Hepatocyte (in vitro differentiated cells): ENCODE data around the gene BIRC2.

ENCODE experiments used
- CTCF ChIP-seq: fragments of 200-600 bp; sonication (generic); IDR thresholded peaks from 2 replicates; pipeline ENCODE4 v1.5.1; 2016; ENCODE audit warnings: antibody characterized with exemption, mild to moderate bottlenecking; ENCODE audit not compliant: poor library complexity
- EZH2phosphoT487 ChIP-seq: fragments of 200-600 bp; sonication (generic); IDR thresholded peaks from one replicate; pipeline ENCODE4 v1.6.1; 2018; ENCODE audit warnings: antibody characterized with exemption, mild to moderate bottlenecking, low read depth, moderate library complexity; ENCODE audit not compliant: unreplicated experiment, severe bottlenecking

DNA sequence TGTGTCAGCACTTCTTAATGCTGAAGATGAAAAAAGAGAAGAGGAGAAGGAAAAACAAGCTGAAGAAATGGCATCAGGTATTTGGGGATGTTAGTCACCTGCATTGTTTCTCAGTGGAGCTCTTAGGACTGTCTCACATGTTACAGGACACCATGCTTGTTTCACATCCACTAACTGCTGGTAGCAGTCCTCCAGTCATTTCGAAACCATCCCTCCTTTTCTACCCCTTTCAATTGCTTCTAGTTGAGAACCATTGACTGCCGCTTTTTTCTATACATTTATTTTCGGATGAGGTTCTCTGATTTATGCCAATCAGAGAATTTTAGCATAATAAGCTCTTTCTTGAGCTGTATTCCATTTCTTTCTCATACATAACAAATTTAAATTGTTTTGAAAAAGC, 21.5 kb downstream of the BIRC2 start:
- no peak for TF ChIP-seq CTCF
- no peak for TF ChIP-seq EZH2phosphoT487
